AG04450 (cell line): Measurements from ENCODE around the gene TNS3. TPM values are rescaled to one million over a fixed set of nuclear protein-coding genes. Genes with fewer than 3 reads are reported as not detected.

Experiments
- CTCF ChIA-PET: fragments of 300-600, 350-600 bp; formaldehyde crosslinking; extraction: SDS; loops from one replicate; lab custom pipeline; 2022; ENCODE audit warnings: antibody characterized with exemption, inconsistent platforms; lab: Charles Lee
- POLR2A ChIA-PET: fragments of 350-600 bp; formaldehyde crosslinking; extraction: SDS; loops from one replicate; lab custom pipeline; 2021; ENCODE audit warnings: antibody characterized with exemption, inconsistent platforms; lab: Yijun Ruan, JAX
- DNase-seq: peaks from one replicate; pipeline ENCODE4 v3.0.0-alpha.2; 2011; ENCODE audit warnings: low read depth, low spot score
- H3K27ac ChIP-seq: one replicate; pipeline ENCODE4 v1.5.1; 2012; ENCODE audit warnings: low read depth, low read length, control low read depth
- H3K27me3 ChIP-seq: one replicate; pipeline ENCODE4 v1.6.0; 2012; ENCODE audit warnings: low read length; ENCODE audit not compliant: control insufficient read depth, insufficient read depth
- H3K4me3 ChIP-seq: 2 replicates; pipeline ENCODE4 v1.5.1; 2011; ENCODE audit warnings: mild to moderate bottlenecking, low read depth, low read length, control low read depth
- H3K9me3 ChIP-seq: 2 replicates; pipeline ENCODE4 v1.5.1; 2012; ENCODE audit warnings: low read length; ENCODE audit not compliant: control insufficient read depth, insufficient read depth
- CTCF ChIP-seq: IDR thresholded peaks from 2 replicates; pipeline ENCODE4 v1.5.1; 2011; ENCODE audit warnings: low read depth, low read length, control low read depth, inconsistent platforms
- polyA plus RNA-seq: library from polyadenylated mRNA; depleted of rRNA; stranded (reverse); fragments of >200 nt; gene quantifications from 2 replicates; pipeline ENCODE4 v1.2.3, GENCODE V29; 2011

TNS3 gene
- polyA plus RNA-seq, 1 experiment = 131 TPM

- ChIA-PET POLR2A (interaction anchor here (0.6 to 0.7 kb wide), 2 partner anchors 16 to 52 kb away, joined by 4 to 5 read pairs; no protein-coding TSS in a partner anchor), CTCF (interaction anchor here (1.3 kb wide), 1 partner anchor 26 kb away, joined by 3 read pairs; no protein-coding TSS in a partner anchor)
- H3K4me3 ChIP-seq = peak overlapping the region; percentile 58
- H3K27me3 ChIP-seq = no peaks in the 10 kb centered on the region
- H3K27ac ChIP-seq = no peak overlapping the region
- peaks cover 3% of the 10 kb centered on the region; the same call in 1 of the 2 replicates for H3K9me3 ChIP-seq
- no peak for TF ChIP-seq CTCF
- DNase-seq = peak; percentile 37
Measured at GRCh38 chr7:47536661-47537611, 45.0 kb downstream of the TNS3 start.

- Histone ChIP-seq H3K4me3 (peak overlapping the region; percentile 58), H3K27ac (no peak overlapping the region), H3K27me3 (no peaks in the 10 kb centered on the region), H3K9me3 (peaks cover 8% of the 10 kb centered on the region; the same call in 1 of the 2 replicates)
- ChIA-PET POLR2A (interaction anchor here (0.6 to 0.7 kb wide), 3 partner anchors 15 to 22 kb away, joined by 3 to 5 read pairs (median 3); no protein-coding TSS in a partner anchor), CTCF (no interaction called here)
- no peak for DNase-seq
- no peak for TF ChIP-seq CTCF
Measured at GRCh38 chr7:47535704-47536628, 45.9 kb downstream of the TNS3 start.

GRCh38 chr7:47535035-47535703, 46.7 kb downstream of the TNS3 start:
- Histone ChIP-seq H3K27me3 (no peaks in the 10 kb centered on the region), H3K4me3 (0 out of 2 replicates have a peak overlapping the region, but pooled peaks have one; percentile 8), H3K27ac (no peak overlapping the region), H3K9me3 (peaks cover 8% of the 10 kb centered on the region; the same call in 1 of the 2 replicates)
- no peak for DNase-seq
- POLR2A ChIA-PET = no interaction called here
- CTCF ChIA-PET = no interaction called here
- no peak for TF ChIP-seq CTCF

GRCh38 chr7:47534322-47535034, 47.4 kb downstream of the TNS3 start:
- no peak for DNase-seq
- H3K4me3 ChIP-seq = no peak overlapping the region
- H3K9me3 ChIP-seq = peaks cover 8% of the 10 kb centered on the region
- no peaks in the 10 kb centered on the region for H3K27me3 ChIP-seq
- CTCF ChIA-PET = interaction anchor here (0.6 kb wide), 1 partner anchor 285 kb away, joined by 4 read pairs; no protein-coding TSS in a partner anchor
- TF ChIP-seq CTCF = peak; percentile 21; the same call in 1 of the 2 replicates
- no peak overlapping the region for H3K27ac ChIP-seq
- POLR2A ChIA-PET = no interaction called here
